T-cell (primary cell): Measurements from ENCODE around the gene SMAD4. TPM values are rescaled to one million over a fixed set of nuclear protein-coding genes. Genes with fewer than 3 reads are reported as not detected.
"Not testable (repeated sequence)": the region's sequence is repeated elsewhere in the genome, so short reads cannot be mapped to it uniquely, and the experiment has no call there.

ENCODE experiments used
- ATAC-seq, 4 experiments: fragments of 200-7000 bp in 3 of 4; fragments of 150-1000 bp in 1 of 4; cut with Tn5 transposase; replicated peaks in 1 of 4; 1 replicate in 3 of 4; 2 replicates in 1 of 4; pipeline ENCODE4 v1.10.0; 2021; ENCODE audit warnings: moderate library complexity in 3 of 4, mild to moderate bottlenecking in 2 of 4, moderate number of reproducible peaks in 1 of 4
- CTCF ChIA-PET, 2 donors: fragments of 300-600 bp; sonication (Branson Sonifier 250); formaldehyde crosslinking; loops; one replicate each; lab custom pipeline; 2022; ENCODE audit warnings: antibody characterized with exemption in 2 of 2; lab: Charles Lee
- POLR2A ChIA-PET, 2 donors: fragments of 300-600 bp; sonication (Branson Sonifier 250); formaldehyde crosslinking; loops; one replicate each; lab custom pipeline; 2022; ENCODE audit warnings: antibody characterized with exemption in 2 of 2; lab: Charles Lee
- DNase-seq, 35 experiments: peaks; one replicate each; pipeline versions ENCODE4 v3.0.0 to v3.0.0-alpha.2; 2013 to 2023
- H3K27ac ChIP-seq: one replicate; pipeline ENCODE4 v1.5.1; 2013; ENCODE audit warnings: low read length
- H3K27me3 ChIP-seq, 2 experiments: replicated peaks in 1 of 2; 1 replicate in 1 of 2; 2 replicates in 1 of 2; pipeline versions ENCODE4 v1.6.1 to v1.7.0; 2013; ENCODE audit warnings: low read length in 1 of 2, mixed read lengths in 1 of 2; ENCODE audit not compliant: control insufficient read depth in 2 of 2, insufficient read depth in 2 of 2; ENCODE audit errors: extremely low read depth in 1 of 2
- H3K36me3 ChIP-seq, 2 donors: 1 replicate in 1 of 2; 2 replicates in 1 of 2; pipeline versions ENCODE4 v1.6.1 to v1.7.0; 2013; ENCODE audit warnings: low read length in 1 of 2; ENCODE audit not compliant: control insufficient read depth in 2 of 2, insufficient read depth in 1 of 2; ENCODE audit errors: extremely low read depth in 1 of 2
- H3K4me1 ChIP-seq, 2 experiments: 1 replicate in 1 of 2; 2 replicates in 1 of 2; pipeline versions ENCODE4 v1.6.1 to v1.7.0; 2013; ENCODE audit warnings: low read length in 2 of 2, mixed read lengths in 1 of 2; ENCODE audit not compliant: insufficient read depth in 2 of 2, control insufficient read depth in 1 of 2; ENCODE audit errors: extremely low read depth in 1 of 2
- H3K4me3 ChIP-seq, 2 donors: 1 replicate in 1 of 2; 2 replicates in 1 of 2; pipeline versions ENCODE4 v1.5.1 to v1.7.0; 2013; ENCODE audit warnings: mild to moderate bottlenecking in 2 of 2, low read length in 1 of 2, moderate library complexity in 1 of 2; ENCODE audit not compliant: control insufficient read depth in 1 of 2; ENCODE audit errors: extremely low read depth in 1 of 2
- H3K9me3 ChIP-seq: 2 replicates; pipeline ENCODE4 v1.7.0; 2013
- H3K27ac Mint-ChIP-seq, 2 donors: one replicate each; pipeline ENCODE4 v1.8.0; 2020 to 2021; ENCODE audit warnings: mild to moderate bottlenecking in 2 of 2, mixed read lengths in 2 of 2
- H3K27me3 Mint-ChIP-seq, 2 donors: one replicate each; pipeline ENCODE4 v1.8.0; 2021 to 2022; ENCODE audit warnings: mixed read lengths in 2 of 2
- H3K36me3 Mint-ChIP-seq: one replicate; pipeline ENCODE4 v1.8.0; 2021; ENCODE audit warnings: mixed read lengths
- H3K4me1 Mint-ChIP-seq, 3 donors: one replicate each; pipeline ENCODE4 v1.8.0; 2020 to 2022; ENCODE audit warnings: mixed read lengths in 3 of 3, mild to moderate bottlenecking in 1 of 3
- H3K4me3 Mint-ChIP-seq, 3 donors: one replicate each; pipeline ENCODE4 v1.8.0; 2020 to 2022; ENCODE audit warnings: mild to moderate bottlenecking in 3 of 3, mixed read lengths in 3 of 3, moderate library complexity in 3 of 3
- H3K9me3 Mint-ChIP-seq, 3 donors: one replicate each; pipeline ENCODE4 v1.8.0; 2020 to 2022; ENCODE audit warnings: mixed read lengths in 3 of 3
- WGBS: methylation state at CpG from one replicate; pipeline ENCODE4 v1.1.5; 2013; ENCODE audit warnings: missing lambda C conversion rate; ENCODE audit not compliant: insufficient coverage; 5-methylcytosine and 5-hydroxymethylcytosine counted together
- total RNA-seq, 35 experiments: library from RNA in 6 of 35; stranded (reverse) in 6 of 35; fragments of 120-200 nt in 1 of 35; gene quantifications; one replicate each; pipeline versions ENCODE4 v1.2.1 to v1.2.4 and lab custom pipeline; 2013 to 2026

SMAD4 gene
- total RNA-seq, 5 donors from 2014 or later (not counting 1 experiment from before 2014, with no cell fraction given) = 80.9 to 124 (median 117) TPM

GRCh38 chr18:51111633-51112355, 81.8 kb downstream of the SMAD4 start:
- WGBS = 96% methylated on average over 20 of the region's 24 CpGs
- H3K4me3 ChIP-seq, H3K36me3 Mint-ChIP-seq, H3K27me3 Mint-ChIP-seq, ATAC-seq, H3K9me3 Mint-ChIP-seq, H3K27ac Mint-ChIP-seq, H3K4me3 Mint-ChIP-seq, H3K36me3 ChIP-seq, H3K9me3 ChIP-seq, DNase-seq, H3K27ac ChIP-seq: not testable (repeated sequence)
- ChIA-PET POLR2A (interaction anchor here in 1 of 2 donors (0.6 kb wide), 1 partner anchor 557 kb away, joined by 4 read pairs; no protein-coding TSS in a partner anchor), CTCF (interaction anchor here in 1 of 2 donors (0.7 kb wide), 1 partner anchor 86 kb away, joined by 3 read pairs; the partner anchor contains the start of gene MEX3C)
- H3K4me1 Mint-ChIP-seq = peaks cover 12 to 16% (median 12%) of the 10 kb centered on the region in 3 donors
- H3K4me1 ChIP-seq = peaks cover 0 to 19% of the 10 kb centered on the region in 2 experiments
- peaks cover 0 to 11% of the 10 kb centered on the region in 2 experiments for H3K27me3 ChIP-seq

GRCh38 chr18:51116996-51117395, 87.0 kb downstream of the SMAD4 start:
- H3K27me3 Mint-ChIP-seq, H3K27me3 ChIP-seq, CTCF ChIA-PET, H3K9me3 ChIP-seq, POLR2A ChIA-PET, H3K9me3 Mint-ChIP-seq, DNase-seq, H3K4me3 Mint-ChIP-seq, H3K4me3 ChIP-seq, H3K4me1 ChIP-seq, ATAC-seq, H3K4me1 Mint-ChIP-seq, H3K36me3 Mint-ChIP-seq, H3K27ac ChIP-seq, H3K36me3 ChIP-seq, H3K27ac Mint-ChIP-seq: not testable (repeated sequence)
- 99% methylated on average over 10 of the region's 25 CpGs for WGBS

- H3K36me3 ChIP-seq, H3K4me1 ChIP-seq, H3K4me3 Mint-ChIP-seq, H3K27ac Mint-ChIP-seq, H3K4me1 Mint-ChIP-seq, H3K27me3 Mint-ChIP-seq, H3K27ac ChIP-seq, H3K9me3 ChIP-seq, H3K27me3 ChIP-seq, ATAC-seq, H3K4me3 ChIP-seq, H3K36me3 Mint-ChIP-seq, H3K9me3 Mint-ChIP-seq, DNase-seq, CTCF ChIA-PET, POLR2A ChIA-PET: not testable (repeated sequence)
- 93% methylated on average over 11 of the region's 11 CpGs for WGBS
Observed at GRCh38 chr18:51119561-51119960, 89.5 kb downstream of the SMAD4 start.

- POLR2A ChIA-PET, CTCF ChIA-PET, H3K27ac ChIP-seq: not testable (repeated sequence)
Observed at GRCh38 chr18:51119976-51120375, 90.0 kb downstream of the SMAD4 start.

GRCh38 chr18:51120809-51121596, 91.0 kb downstream of the SMAD4 start:
- no peak overlapping the region for H3K27ac ChIP-seq
- ChIA-PET POLR2A (no interaction called here), CTCF (no interaction called here)
- H3K36me3 ChIP-seq = no peaks in the 10 kb centered on the region
- Mint-ChIP-seq H3K27me3 (peaks cover 0 to 3% of the 10 kb centered on the region in 2 donors), H3K4me1 (no peaks in the 10 kb centered on the region), H3K36me3 (no peaks in the 10 kb centered on the region), H3K9me3 (no peaks in the 10 kb centered on the region), H3K27ac (no peak overlapping the region), H3K4me3 (no peak overlapping the region)
- WGBS = 94% methylated on average over 27 of the region's 33 CpGs
- no peaks in the 10 kb centered on the region for H3K9me3 ChIP-seq
- ATAC-seq (no peak), DNase-seq (no peak)
- H3K4me1 ChIP-seq = no peaks in the 10 kb centered on the region
- H3K4me3 ChIP-seq = no peak overlapping the region
- H3K27me3 ChIP-seq = peaks cover 0 to 8% of the 10 kb centered on the region in 2 experiments

More at GRCh38 chr18:51119976-51120375, 90.0 kb downstream of the SMAD4 start:
- H3K4me3 Mint-ChIP-seq, H3K36me3 ChIP-seq, H3K4me1 ChIP-seq, ATAC-seq, H3K27me3 Mint-ChIP-seq, H3K9me3 ChIP-seq, H3K9me3 Mint-ChIP-seq, H3K27me3 ChIP-seq, H3K36me3 Mint-ChIP-seq, H3K4me1 Mint-ChIP-seq, H3K27ac Mint-ChIP-seq, H3K4me3 ChIP-seq, DNase-seq: not testable (repeated sequence)
- WGBS = 98% methylated on average over 11 of the region's 16 CpGs

- H3K4me1 Mint-ChIP-seq = no peaks in the 10 kb centered on the region
- ChIA-PET CTCF (no interaction called here), POLR2A (no interaction called here)
- no peak overlapping the region for H3K27ac ChIP-seq
- no peak overlapping the region for H3K27ac Mint-ChIP-seq
- no peak overlapping the region for H3K4me3 ChIP-seq
- no peaks in the 10 kb centered on the region for H3K9me3 Mint-ChIP-seq
- H3K27me3 Mint-ChIP-seq = peaks cover 0 to 4% of the 10 kb centered on the region in 2 donors
- no peaks in the 10 kb centered on the region for H3K4me1 ChIP-seq
- no peaks in the 10 kb centered on the region for H3K36me3 ChIP-seq
- H3K4me3 Mint-ChIP-seq = no peak overlapping the region
- no peaks in the 10 kb centered on the region for H3K9me3 ChIP-seq
- peaks cover 0 to 8% of the 10 kb centered on the region in 2 experiments for H3K27me3 ChIP-seq
- WGBS = 97% methylated on average over 4 of the region's 4 CpGs
- no peaks in the 10 kb centered on the region for H3K36me3 Mint-ChIP-seq
- ATAC-seq (no peak), DNase-seq (no peak)
Observed at GRCh38 chr18:51121597-51121857, 91.5 kb downstream of the SMAD4 start.
